ENCODE measurements around the gene ECPAS. TPM values are rescaled to one million over a fixed set of nuclear protein-coding genes. Genes with fewer than 3 reads are reported as not detected.

The ECPAS gene
- total RNA-seq, 1 experiment from 2014 or later: 116 TPM

GRCh38 chr9:111525056-111525977 is 41.1 kb upstream of the ECPAS start, which contains the start of gene ZNF483:
ZNF483 (plus strand) TSS chr9:111525179; CDS start chr9:111527396, 2,217 bp downstream.
- POLR2A ChIA-PET (ENCODE audit: low non-redundant PET): interaction anchor here (0.7 kb wide), 1 partner anchor 571 kb away, joined by 4 read pairs; no protein-coding TSS in a partner anchor
- Histone ChIP-seq H3K36me3 (ENCODE audit: insufficient read depth, low read length, poor library complexity, severe bottlenecking) (no peaks in the 10 kb centered on the region), H3K4me1 (ENCODE audit: insufficient read depth, low read length, poor library complexity, severe bottlenecking) (peaks cover 17% of the 10 kb centered on the region), H3K4me3 (ENCODE audit: low read depth, low read length, poor library complexity, severe bottlenecking) (peak within 1 kb of the TSS; percentile 57), H3K27ac (ENCODE audit: low read depth, low read length, poor library complexity, severe bottlenecking) (no peak within 1 kb of the TSS), H3K27me3 (replicated peaks; ENCODE audit: insufficient read depth, low read depth, low read length, poor library complexity) (peaks cover 4% of the 10 kb centered on the region), H3K9me3 (ENCODE audit: low read depth, low read length, poor library complexity, severe bottlenecking) (no peaks in the 10 kb centered on the region)
- DNase-seq (ENCODE audit: low spot score): peak; percentile 84
- intact Hi-C loops (cut with micrococcal nuclease; ENCODE audit: unreplicated experiment): no loop called here
- no TSS peak for BruUV-seq (replicated peaks)
- TF ChIP-seq CTCF (conservative IDR thresholded peaks at IDR 0.05; ENCODE audit: low read depth, low read length) (no peak), EZH2 (IDR thresholded peaks at IDR 0.05; ENCODE audit: borderline replicate concordance, low read depth, low read length, poor library complexity, severe bottlenecking) (no peak)
- CTCF ChIA-PET: no interaction called here

GRCh38 chr9:111524731-111525055 is 40.5 kb upstream of the ECPAS start:
- Histone ChIP-seq H3K4me3 (ENCODE audit: low read depth, low read length, poor library complexity, severe bottlenecking) (peak overlapping the region; percentile 57), H3K9me3 (ENCODE audit: low read depth, low read length, poor library complexity, severe bottlenecking) (no peaks in the 10 kb centered on the region), H3K4me1 (ENCODE audit: insufficient read depth, low read length, poor library complexity, severe bottlenecking) (peaks cover 13% of the 10 kb centered on the region), H3K36me3 (ENCODE audit: insufficient read depth, low read length, poor library complexity, severe bottlenecking) (no peaks in the 10 kb centered on the region), H3K27ac (ENCODE audit: low read depth, low read length, poor library complexity, severe bottlenecking) (no peak overlapping the region), H3K27me3 (replicated peaks; ENCODE audit: insufficient read depth, low read depth, low read length, poor library complexity) (peaks cover 4% of the 10 kb centered on the region)
- TF ChIP-seq EZH2 (IDR thresholded peaks at IDR 0.05; ENCODE audit: borderline replicate concordance, low read depth, low read length, poor library complexity, severe bottlenecking) (no peak), CTCF (conservative IDR thresholded peaks at IDR 0.05; ENCODE audit: low read depth, low read length) (no peak)
- ChIA-PET CTCF (no interaction called here), POLR2A (ENCODE audit: low non-redundant PET) (interaction anchor here (0.7 kb wide), 1 partner anchor 572 kb away, joined by 4 read pairs; no protein-coding TSS in a partner anchor)
- intact Hi-C loops (cut with micrococcal nuclease; ENCODE audit: unreplicated experiment): no loop called here
- BruUV-seq (replicated peaks): no TSS peak
- no peak for DNase-seq (ENCODE audit: low spot score)

GRCh38 chr9:111516061-111516465 is 31.9 kb upstream of the ECPAS start:
- ChIA-PET POLR2A (ENCODE audit: low non-redundant PET) (no interaction called here), CTCF (no interaction called here)
- Histone ChIP-seq H3K4me1 (ENCODE audit: insufficient read depth, low read length, poor library complexity, severe bottlenecking) (no peaks in the 10 kb centered on the region), H3K27ac (ENCODE audit: low read depth, low read length, poor library complexity, severe bottlenecking) (no peak overlapping the region), H3K27me3 (replicated peaks; ENCODE audit: insufficient read depth, low read depth, low read length, poor library complexity) (no peaks in the 10 kb centered on the region), H3K9me3 (ENCODE audit: low read depth, low read length, poor library complexity, severe bottlenecking) (no peaks in the 10 kb centered on the region), H3K4me3 (ENCODE audit: low read depth, low read length, poor library complexity, severe bottlenecking) (no peak overlapping the region), H3K36me3 (ENCODE audit: insufficient read depth, low read length, poor library complexity, severe bottlenecking) (no peaks in the 10 kb centered on the region)
- no peak for TF ChIP-seq CTCF (conservative IDR thresholded peaks at IDR 0.05; ENCODE audit: low read depth, low read length)
- no peak for TF ChIP-seq EZH2 (IDR thresholded peaks at IDR 0.05; ENCODE audit: borderline replicate concordance, low read depth, low read length, poor library complexity, severe bottlenecking)
- DNase-seq (ENCODE audit: low spot score): peak; percentile 36
- intact Hi-C loops (cut with micrococcal nuclease; ENCODE audit: unreplicated experiment): no loop called here
- no TSS peak for BruUV-seq (replicated peaks)

Measured in A673 (cell line).